SIG-M5 treated with dmso at 0.1 percent for 504 hours (cell line): ENCODE data around the gene RNASE11.
"Not testable (repeated sequence)": the region's sequence is repeated elsewhere in the genome, so short reads cannot be mapped to it uniquely, and the experiment has no call there.

Source experiments
- DNase-seq: peaks from one replicate; lab custom pipeline; 2025; ENCODE audit not compliant: unreplicated experiment; lab: John Stamatoyannopoulos, UW

RNASE11 gene

DNA sequence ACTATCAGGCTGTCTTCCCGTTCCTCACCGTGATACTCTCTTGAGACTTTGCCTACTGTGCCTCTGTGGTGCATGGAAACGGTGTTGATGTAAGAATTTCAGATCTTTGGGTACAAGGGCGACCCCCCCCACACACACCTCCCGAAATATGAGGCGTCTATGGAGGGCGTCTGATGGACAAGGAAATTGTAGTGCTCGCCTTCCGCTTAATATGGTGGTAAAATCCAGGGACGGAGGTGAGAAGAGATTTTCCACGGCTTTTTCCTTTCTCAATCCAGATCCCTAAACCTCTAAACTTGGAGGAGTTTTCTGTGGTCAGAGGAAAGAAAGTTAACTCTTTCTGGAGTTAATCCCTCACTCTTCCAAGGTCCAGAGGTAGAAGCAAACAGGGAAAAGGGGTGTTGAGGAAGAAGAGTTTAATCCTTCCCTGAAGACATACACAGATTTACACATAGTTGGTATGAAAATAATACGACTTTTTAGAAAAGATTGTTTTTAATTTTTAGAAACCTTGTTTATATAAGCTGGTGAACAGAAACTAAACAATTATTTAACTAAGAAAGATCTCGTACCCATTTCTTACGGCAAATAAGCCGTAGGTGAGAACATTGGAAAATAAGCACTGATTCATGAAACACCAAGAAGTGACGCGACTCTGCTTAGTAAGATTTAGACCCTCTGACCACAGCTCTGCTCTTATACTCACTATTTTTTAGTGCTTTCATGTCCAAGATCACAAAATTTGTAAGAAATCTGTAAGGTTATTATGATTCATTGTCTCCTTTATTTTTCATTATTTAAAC, 26.4 kb upstream of the RNASE11 start:
- peak; percentile 63 for DNase-seq

GRCh38 chr14:20613094-20614037, 25.6 kb upstream of the RNASE11 start:
- DNase-seq, result peak; percentile 96

DNA sequence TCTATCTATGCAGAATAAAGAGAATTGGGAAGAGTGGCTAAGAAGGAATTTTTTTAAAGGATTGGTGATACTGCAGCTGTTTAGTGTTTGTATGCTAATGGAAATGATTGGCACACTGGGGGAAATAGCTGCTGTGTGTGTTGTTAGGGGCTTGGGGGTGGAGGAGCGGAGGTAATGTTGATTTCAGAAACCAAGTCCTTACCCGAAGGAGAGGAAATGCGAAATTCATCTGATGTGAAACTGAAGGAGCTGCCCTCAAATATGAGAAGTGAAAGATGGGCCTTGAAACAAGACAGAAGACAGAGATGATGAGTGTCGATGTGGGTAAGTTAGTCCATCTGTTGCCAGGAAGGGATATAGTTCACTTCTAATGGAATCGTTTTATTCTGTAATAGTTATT, 24.6 kb upstream of the RNASE11 start:
- peak; percentile 86 for DNase-seq

- no peak for DNase-seq
These were observed 23.5 kb upstream of the RNASE11 start for GRCh38 chr14:20611277-20611676.

DNA sequence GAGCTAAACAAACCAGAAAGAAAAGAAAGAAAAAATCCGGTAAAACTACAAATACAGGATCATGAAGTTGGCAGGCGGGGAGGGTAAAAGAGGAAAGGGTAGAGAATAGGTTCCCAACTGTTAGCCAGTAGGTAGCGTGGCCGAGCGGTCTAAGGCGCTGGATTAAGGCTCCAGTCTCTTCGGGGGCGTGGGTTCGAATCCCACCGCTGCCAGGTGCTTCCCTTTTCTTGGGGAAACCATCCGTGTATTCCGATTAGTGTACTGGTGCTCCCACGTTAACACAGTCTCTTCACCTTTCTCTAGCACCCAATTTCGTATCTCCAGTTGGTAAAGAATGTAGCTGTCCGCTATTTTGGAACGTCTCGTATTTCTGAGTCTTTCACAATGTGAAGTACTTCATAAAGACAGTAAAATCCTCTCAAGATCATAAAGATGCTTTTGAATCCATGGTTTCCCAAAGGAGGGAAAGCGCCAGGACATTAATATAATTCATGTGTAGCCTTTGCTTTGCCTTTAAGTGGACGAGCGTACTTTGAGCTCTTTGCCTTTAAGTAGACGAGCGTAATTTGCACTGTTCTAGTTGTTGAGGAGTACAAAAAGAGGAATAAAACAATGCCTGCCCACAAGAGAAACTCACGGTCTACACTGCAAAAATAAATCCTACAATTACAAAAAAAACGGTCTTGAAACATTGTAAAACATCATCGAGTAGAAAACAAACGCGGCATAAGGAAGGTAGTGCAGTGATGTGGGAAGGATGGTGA, 22.4 kb upstream of the RNASE11 start:
- peak; percentile 70 for DNase-seq

DNA sequence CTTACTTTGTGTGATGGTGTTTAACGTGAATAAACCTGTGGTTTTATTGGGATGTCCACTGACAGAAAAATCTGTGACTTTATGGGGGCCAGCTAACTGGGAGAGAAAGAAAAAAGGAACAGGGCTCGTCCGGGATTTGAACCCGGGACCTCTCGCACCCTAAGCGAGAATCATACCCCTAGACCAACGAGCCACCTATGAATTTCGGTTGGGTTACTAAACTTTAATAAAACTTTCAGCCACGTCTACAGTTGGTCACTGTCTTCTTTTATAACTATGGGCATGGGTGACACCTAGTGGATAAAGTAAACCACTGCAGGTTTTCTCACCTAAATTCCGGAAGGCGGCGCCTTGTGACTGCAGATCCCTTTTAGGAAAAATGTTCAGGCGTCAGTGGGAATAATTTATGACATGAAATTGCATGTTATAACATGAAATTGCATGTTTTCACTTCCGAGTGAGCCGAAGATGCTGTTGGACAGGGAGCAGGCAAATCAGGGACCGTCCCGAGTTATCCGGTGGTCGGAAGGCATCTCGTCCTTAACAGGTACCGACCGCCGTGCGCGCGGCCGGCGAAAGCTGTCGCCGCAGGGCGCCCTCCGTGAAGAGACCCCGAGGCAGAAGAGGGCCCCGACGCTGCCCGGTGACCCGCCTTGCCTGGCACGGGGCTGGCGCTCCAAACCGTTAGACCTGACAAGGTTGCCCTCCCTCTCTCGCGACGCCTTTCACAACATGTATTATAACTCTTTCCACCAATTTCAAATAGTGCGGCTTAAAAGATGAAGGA, 21.6 kb upstream of the RNASE11 start:
- DNase-seq, result peak; percentile 90

- DNase-seq, result no peak
These were observed 20.7 kb upstream of the RNASE11 start for GRCh38 chr14:20608383-20609110.

- DNase-seq, result no peak
These were observed 19.8 kb upstream of the RNASE11 start for GRCh38 chr14:20607617-20608016.

DNA sequence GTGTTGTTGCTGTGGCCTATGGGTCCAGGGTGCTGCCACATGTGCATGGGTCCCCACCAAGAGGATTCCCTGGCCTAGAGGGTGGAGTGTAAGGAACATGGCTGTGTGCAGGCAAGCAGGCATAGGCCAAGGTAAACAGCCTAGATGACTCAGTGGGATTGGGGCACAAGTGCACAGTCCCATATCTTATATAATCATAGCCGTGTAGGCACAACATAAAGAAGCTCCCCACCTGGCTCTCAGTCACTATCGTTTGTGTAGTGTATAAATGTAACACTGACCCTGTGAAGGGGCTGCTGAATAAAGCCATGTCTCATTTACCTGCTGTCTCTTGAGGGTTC, 19.1 kb upstream of the RNASE11 start:
- DNase-seq, result no peak

DNA sequence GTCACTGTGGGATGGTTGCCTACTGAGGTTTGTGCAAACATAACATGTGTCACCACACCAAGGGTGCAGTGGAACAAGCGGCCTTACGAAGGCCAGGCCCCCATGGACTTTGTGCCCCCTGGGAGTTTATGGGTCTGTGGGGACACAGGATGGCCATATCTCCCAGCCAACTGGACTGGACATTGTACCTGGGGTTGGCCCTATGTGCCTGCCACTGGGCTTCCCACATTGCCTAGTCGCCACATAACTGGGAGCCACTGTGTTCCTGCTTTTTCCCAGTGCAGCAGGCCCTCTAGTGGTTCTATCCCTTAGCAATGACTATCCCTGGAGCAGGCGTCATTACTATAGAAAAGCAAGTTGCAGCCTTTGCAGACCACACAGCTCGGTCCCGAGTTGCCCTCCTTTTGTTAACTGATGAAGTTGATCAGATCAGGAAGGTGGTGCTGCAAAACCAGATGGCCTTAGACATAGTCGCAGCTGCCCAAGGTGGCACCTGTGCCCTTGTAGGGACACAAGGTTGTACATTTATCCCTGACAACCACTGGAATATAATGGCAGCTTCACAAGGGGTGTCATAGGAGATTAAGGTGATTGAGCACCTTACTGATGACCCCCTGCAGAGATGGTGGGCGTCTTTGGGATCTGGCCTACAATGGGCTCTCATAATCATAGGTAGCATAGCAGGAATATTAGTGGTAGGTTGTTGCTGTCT, 18.5 kb upstream of the RNASE11 start:
- peak; percentile 17 for DNase-seq

DNA sequence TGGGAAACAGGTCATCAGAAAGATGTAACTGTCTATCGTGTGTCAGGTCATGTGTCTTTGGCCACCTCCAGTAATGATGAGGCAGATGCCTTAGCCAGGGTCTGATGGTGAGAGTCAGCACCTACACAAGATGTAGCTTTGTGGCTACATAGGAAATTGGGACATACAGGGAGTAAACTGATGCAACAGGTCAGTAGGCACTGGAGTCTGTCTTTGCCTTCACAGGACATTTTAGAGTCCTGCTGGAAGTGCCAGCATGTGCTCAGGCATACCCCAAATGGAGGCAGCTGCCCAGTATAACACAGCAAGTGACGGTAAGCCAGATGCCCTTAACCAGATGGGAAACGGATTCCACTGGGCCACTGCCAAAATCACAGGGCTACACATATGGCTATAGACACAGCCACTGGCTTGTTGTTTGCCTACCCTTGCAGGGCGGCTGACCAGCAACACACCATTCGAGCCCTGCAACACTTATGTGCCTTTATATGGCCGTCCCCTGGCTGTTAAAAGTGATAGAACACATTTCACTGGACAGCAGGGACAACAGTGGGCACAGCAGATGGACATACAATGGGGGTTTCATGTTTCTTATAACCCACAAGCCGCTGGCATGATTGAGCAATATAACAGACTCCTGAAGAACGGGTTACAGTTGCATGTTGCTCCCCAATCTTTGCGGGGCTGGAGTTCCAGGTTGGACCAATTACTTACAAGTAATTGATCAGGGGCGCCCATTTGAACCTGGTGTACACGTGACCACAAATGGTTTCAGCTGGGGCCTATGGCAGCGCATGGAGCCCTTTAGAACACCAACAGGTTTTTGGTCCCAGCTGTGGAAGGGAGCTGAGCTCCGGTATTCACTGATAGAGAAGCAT, 16.3 kb upstream of the RNASE11 start:
- DNase-seq, result no peak

DNA sequence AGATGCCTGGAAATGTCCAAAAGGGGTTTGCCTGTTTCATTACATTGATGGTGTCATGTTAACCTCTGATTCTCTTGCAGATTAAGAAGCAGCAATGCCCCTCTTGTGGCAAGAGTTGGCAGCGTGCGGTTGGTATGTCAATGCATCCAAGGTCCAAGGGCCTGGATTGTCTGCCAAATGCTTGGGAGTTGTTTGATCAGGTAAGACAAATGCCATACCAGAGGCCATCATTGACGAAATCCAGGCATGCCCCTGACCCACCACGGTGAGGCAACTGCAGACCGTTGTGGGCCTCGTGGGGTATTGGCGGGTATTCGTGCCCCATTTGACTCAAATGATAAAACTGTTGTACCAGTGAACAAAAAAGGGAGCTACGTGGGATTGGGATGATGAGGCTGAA, 14.8 kb upstream of the RNASE11 start:
- DNase-seq, result no peak

DNA sequence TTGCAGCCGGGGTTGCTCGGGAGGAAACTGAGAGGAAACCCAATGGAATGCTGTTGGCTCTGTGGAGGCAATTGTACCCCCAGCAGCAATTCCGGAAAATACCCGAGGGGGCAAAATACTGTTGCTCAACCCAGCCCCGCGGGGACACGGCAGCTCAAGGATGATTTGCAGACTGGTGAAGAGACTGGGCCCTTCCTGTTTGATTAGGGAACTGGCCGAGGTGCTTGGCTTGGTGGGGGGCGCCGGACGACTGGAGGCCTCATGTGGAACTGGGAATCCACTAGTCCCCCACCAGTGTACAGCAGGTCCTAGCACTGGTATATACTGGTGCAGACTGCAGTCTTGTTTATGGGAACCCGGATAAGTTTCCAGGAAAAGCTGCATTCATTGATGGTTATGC, 13.7 kb upstream of the RNASE11 start:
- DNase-seq, result no peak

GRCh38 chr14:20597108-20597507, 9.3 kb upstream of the RNASE11 start:
- no peak for DNase-seq

DNA sequence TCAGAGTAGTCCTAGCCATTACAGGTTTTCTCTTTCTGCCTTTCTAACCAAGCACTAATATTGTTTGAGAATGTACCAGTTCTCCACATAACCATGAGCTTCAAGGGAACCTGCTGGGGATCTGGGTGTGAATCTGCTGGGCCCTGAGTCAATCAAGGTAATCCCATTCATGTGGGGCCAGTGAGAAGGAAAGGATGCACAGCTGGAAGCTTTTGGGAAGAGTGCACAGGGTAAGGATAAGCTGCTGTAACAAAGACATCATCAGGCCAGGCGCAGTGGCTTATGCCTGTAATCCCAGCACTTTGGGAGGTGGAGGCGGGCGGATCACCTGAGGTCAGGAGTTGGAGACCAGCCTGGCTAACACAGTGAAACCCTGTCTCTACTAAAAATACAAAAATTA, 7.9 kb upstream of the RNASE11 start:
- DNase-seq, result not testable (repeated sequence)

- DNase-seq, result no peak
These were observed 4.8 kb upstream of the RNASE11 start for GRCh38 chr14:20592574-20592973.

- DNase-seq, result no peak
These were observed 3.4 kb upstream of the RNASE11 start, which contains the start of gene RNASE12 for GRCh38 chr14:20591235-20591634. RNASE12 (minus strand) TSS chr14:20591376; CDS start chr14:20590723, 653 bp downstream.

DNA sequence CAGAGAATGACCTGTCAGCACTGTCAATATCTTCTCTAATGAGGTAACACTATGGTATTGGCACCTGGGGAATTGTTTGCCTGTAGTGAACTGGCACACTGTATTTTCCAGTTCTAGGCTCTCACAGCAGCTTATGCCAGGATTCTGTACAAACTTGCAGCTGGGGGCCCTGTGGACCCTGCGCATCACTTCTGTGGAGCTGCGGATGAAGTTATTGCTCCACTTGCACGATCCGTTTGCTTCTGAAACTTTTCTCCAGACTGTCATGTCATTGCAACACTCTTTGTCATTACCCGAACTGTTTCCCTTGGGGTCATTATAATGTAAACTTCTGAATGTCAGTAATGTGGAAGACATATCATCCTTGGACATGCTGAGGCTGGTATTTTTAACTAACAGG, 3.9 kb downstream of the RNASE11 start:
- peak; percentile 78 for DNase-seq
